Stomach (tissue), 4 donors: Measurements from ENCODE around the gene NME8.

Source experiments
- EP300 ChIP-seq: sonication (generic); formaldehyde crosslinking; IDR thresholded peaks from one replicate; pipeline ENCODE4 v1.6.1; 2017; ENCODE audit warnings: antibody characterized with exemption
- POLR2A ChIP-seq, 4 donors: fragments of 450-650 bp; IDR thresholded peaks; one replicate each; pipeline ENCODE4 v1.6.1; 2016; ENCODE audit warnings: antibody characterized with exemption in 4 of 4, control low read depth in 2 of 4, mild to moderate bottlenecking in 1 of 4, moderate library complexity in 1 of 4
- POLR2AphosphoS5 ChIP-seq, 3 donors: sonication (generic); formaldehyde crosslinking; IDR thresholded peaks; one replicate each; pipeline ENCODE4 v1.6.1; 2016; ENCODE audit warnings: antibody characterized with exemption in 3 of 3
- TF ChIP-seq, protein P1 (sequence below), 7 experiments: fragments of 450-650 bp in 4 of 7; fragments of 200-600 bp in 3 of 7; sonication (generic) in 3 of 7; IDR thresholded peaks; one replicate each; pipeline ENCODE4 v1.5.1; 2016 to 2019; ENCODE audit warnings: antibody characterized with exemption in 7 of 7, control low read depth in 2 of 7, mild to moderate bottlenecking in 1 of 7

- TF ChIP-seq, protein P1, sequence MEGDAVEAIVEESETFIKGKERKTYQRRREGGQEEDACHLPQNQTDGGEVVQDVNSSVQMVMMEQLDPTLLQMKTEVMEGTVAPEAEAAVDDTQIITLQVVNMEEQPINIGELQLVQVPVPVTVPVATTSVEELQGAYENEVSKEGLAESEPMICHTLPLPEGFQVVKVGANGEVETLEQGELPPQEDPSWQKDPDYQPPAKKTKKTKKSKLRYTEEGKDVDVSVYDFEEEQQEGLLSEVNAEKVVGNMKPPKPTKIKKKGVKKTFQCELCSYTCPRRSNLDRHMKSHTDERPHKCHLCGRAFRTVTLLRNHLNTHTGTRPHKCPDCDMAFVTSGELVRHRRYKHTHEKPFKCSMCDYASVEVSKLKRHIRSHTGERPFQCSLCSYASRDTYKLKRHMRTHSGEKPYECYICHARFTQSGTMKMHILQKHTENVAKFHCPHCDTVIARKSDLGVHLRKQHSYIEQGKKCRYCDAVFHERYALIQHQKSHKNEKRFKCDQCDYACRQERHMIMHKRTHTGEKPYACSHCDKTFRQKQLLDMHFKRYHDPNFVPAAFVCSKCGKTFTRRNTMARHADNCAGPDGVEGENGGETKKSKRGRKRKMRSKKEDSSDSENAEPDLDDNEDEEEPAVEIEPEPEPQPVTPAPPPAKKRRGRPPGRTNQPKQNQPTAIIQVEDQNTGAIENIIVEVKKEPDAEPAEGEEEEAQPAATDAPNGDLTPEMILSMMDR (IDR thresholded peaks at IDR 0.05) = no peak
- TF ChIP-seq POLR2A (IDR thresholded peaks at IDR 0.05) (no peak), POLR2AphosphoS5 (IDR thresholded peaks at IDR 0.05) (no peak), EP300 (no peak)
Measured at GRCh38 chr7:37901890-37902524, 53.6 kb downstream of the NME8 start.
